ENCODE measurements around the gene GRID1.

GRID1 gene

GRCh38 chr10:86064931-86065662 lies 301.5 kb downstream of the GRID1 start:
- DNase-seq (ENCODE audit: low read depth, low spot score): no peak

- no peak for DNase-seq (ENCODE audit: low read depth, low spot score)
Measured at GRCh38 chr10:86064219-86064618, 302.4 kb downstream of the GRID1 start.

- no peak for DNase-seq (ENCODE audit: low read depth, low spot score)
Measured at GRCh38 chr10:86063341-86063740, 303.3 kb downstream of the GRID1 start.

- no peak for DNase-seq (ENCODE audit: low read depth, low spot score)
Measured at GRCh38 chr10:86062647-86063145, 303.9 kb downstream of the GRID1 start.

- DNase-seq (ENCODE audit: low read depth, low spot score): no peak
Measured at GRCh38 chr10:86062198-86062550, 304.4 kb downstream of the GRID1 start.

GRCh38 chr10:86061278-86062197 lies 305.1 kb downstream of the GRID1 start:
- no peak for DNase-seq (ENCODE audit: low read depth, low spot score)

GRCh38 chr10:86060386-86061277 lies 306.0 kb downstream of the GRID1 start:
- DNase-seq (ENCODE audit: low read depth, low spot score): no peak

- DNase-seq (ENCODE audit: low read depth, low spot score): no peak
Measured at GRCh38 chr10:86059892-86060291, 306.7 kb downstream of the GRID1 start.

- DNase-seq (ENCODE audit: low read depth, low spot score): no peak
Measured at GRCh38 chr10:86058964-86059363, 307.6 kb downstream of the GRID1 start.

- DNase-seq (ENCODE audit: low read depth, low spot score): no peak
Measured at GRCh38 chr10:86057708-86058107, 308.9 kb downstream of the GRID1 start.

GRCh38 chr10:86056672-86057071 lies 309.9 kb downstream of the GRID1 start:
- DNase-seq (ENCODE audit: low read depth, low spot score): no peak

GRCh38 chr10:86055928-86056327 lies 310.7 kb downstream of the GRID1 start:
- no peak for DNase-seq (ENCODE audit: low read depth, low spot score)

- no peak for DNase-seq (ENCODE audit: low read depth, low spot score)
Measured at GRCh38 chr10:86053675-86054074, 312.9 kb downstream of the GRID1 start.

GRCh38 chr10:86051586-86051985 lies 315.0 kb downstream of the GRID1 start:
- DNase-seq (ENCODE audit: low read depth, low spot score): no peak

- no peak for DNase-seq (ENCODE audit: low read depth, low spot score)
Measured at GRCh38 chr10:86049442-86049841, 317.2 kb downstream of the GRID1 start.

GRCh38 chr10:86048973-86049372 lies 317.6 kb downstream of the GRID1 start:
- no peak for DNase-seq (ENCODE audit: low read depth, low spot score)

GRCh38 chr10:86048571-86048970 lies 318.0 kb downstream of the GRID1 start:
- no peak for DNase-seq (ENCODE audit: low read depth, low spot score)

GRCh38 chr10:86047588-86047987 lies 319.0 kb downstream of the GRID1 start:
- DNase-seq (ENCODE audit: low read depth, low spot score): no peak

- DNase-seq (ENCODE audit: low read depth, low spot score): no peak
Measured at GRCh38 chr10:86046845-86047460, 319.6 kb downstream of the GRID1 start.

GRCh38 chr10:86045896-86046295 lies 320.7 kb downstream of the GRID1 start:
- no peak for DNase-seq (ENCODE audit: low read depth, low spot score)

- DNase-seq (ENCODE audit: low read depth, low spot score): no peak
Measured at GRCh38 chr10:86044029-86044428, 322.6 kb downstream of the GRID1 start.

All from ELF-1 (cell line).